SK-MEL-5 (cell line): ENCODE measurements around the gene HTRA3. TPM values are rescaled to one million over a fixed set of nuclear protein-coding genes. Genes with fewer than 3 reads are reported as not detected.

Experiments used
- DNase-seq: peaks from one replicate; pipeline ENCODE4 v3.0.0-alpha.2; 2016; ENCODE audit warnings: low read depth, low spot score
- in situ Hi-C: cut with HindIII; loops from 2 replicates; pipeline ENCODE4 v1.10.0; 2016; ENCODE audit warnings: low sequenced_read_pairs, high pct_unique_total_duplicates, low pct_unique_long_range_greater_than_20kb
- total RNA-seq: library from RNA; depleted of rRNA; stranded (reverse); fragments of >200 nt; shearing (Covaris generic); gene quantifications from 2 replicates; pipeline ENCODE4 v1.2.3, GENCODE V29; 2014

The HTRA3 gene
- total RNA-seq, 1 experiment from 2014 or later = not detected

- in situ Hi-C loops = no loop called here
- DNase-seq = no peak
These were observed 14.1 kb downstream of the HTRA3 start for GRCh38 chr4:8283631-8284121.

- no peak for DNase-seq
These were observed 14.8 kb downstream of the HTRA3 start for GRCh38 chr4:8284391-8284790.

GRCh38 chr4:8285143-8285975, 15.8 kb downstream of the HTRA3 start:
- in situ Hi-C loops = no loop called here

More at GRCh38 chr4:8284391-8284790, 14.8 kb downstream of the HTRA3 start:
- in situ Hi-C loops = no loop called here

GRCh38 chr4:8285976-8286718, 16.6 kb downstream of the HTRA3 start:
- in situ Hi-C loops = no loop called here
- DNase-seq = no peak

More at GRCh38 chr4:8285143-8285975, 15.8 kb downstream of the HTRA3 start:
- no peak for DNase-seq

GRCh38 chr4:8286719-8287342, 17.3 kb downstream of the HTRA3 start:
- in situ Hi-C loops = no loop called here
- DNase-seq = no peak

- in situ Hi-C loops = no loop called here
- no peak for DNase-seq
These were observed 18.1 kb downstream of the HTRA3 start for GRCh38 chr4:8287343-8288280.

- no peak for DNase-seq
- in situ Hi-C loops = no loop called here
These were observed 19.7 kb downstream of the HTRA3 start for GRCh38 chr4:8289151-8289750.

- DNase-seq = no peak
- in situ Hi-C loops = no loop called here
These were observed 20.6 kb downstream of the HTRA3 start for GRCh38 chr4:8289956-8290700.

GRCh38 chr4:8290701-8290970, 21.1 kb downstream of the HTRA3 start:
- in situ Hi-C loops = no loop called here
- DNase-seq = no peak

- in situ Hi-C loops = no loop called here
- DNase-seq = no peak
These were observed 21.6 kb downstream of the HTRA3 start for GRCh38 chr4:8291036-8291682.

GRCh38 chr4:8291701-8292477, 22.3 kb downstream of the HTRA3 start:
- in situ Hi-C loops = no loop called here
- DNase-seq = no peak

- DNase-seq = no peak
- in situ Hi-C loops = no loop called here
These were observed 23.0 kb downstream of the HTRA3 start for GRCh38 chr4:8292478-8293107.

GRCh38 chr4:8293131-8293975, 23.8 kb downstream of the HTRA3 start:
- in situ Hi-C loops = no loop called here
- DNase-seq = no peak

GRCh38 chr4:8294036-8294435, 24.5 kb downstream of the HTRA3 start:
- in situ Hi-C loops = no loop called here

More at GRCh38 chr4:8294036-8294435, 24.5 kb downstream of the HTRA3 start:
- DNase-seq = no peak
